Measurements from ENCODE around the gene NABP1.

DNA sequence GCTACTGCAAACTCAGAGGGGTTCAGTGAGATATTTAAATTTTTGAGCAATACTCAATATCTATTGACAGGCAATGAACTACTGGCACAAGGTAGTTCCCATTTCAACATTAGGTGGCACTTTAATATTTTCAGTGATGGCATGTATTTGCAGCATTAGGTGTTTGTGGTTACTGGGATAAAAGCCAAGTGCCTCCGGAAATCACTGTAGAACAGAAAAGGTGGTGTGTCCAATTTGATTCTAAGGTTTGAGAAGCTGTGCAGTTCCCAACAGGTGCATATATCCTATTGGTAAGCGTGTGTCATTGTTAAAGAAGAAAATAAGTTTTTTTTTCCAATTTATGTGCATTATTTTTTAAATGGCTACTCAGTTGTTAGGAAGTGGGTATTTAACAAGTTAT is 41.3 kb downstream of the NABP1 start:
- TF ChIP-seq, protein P1, sequence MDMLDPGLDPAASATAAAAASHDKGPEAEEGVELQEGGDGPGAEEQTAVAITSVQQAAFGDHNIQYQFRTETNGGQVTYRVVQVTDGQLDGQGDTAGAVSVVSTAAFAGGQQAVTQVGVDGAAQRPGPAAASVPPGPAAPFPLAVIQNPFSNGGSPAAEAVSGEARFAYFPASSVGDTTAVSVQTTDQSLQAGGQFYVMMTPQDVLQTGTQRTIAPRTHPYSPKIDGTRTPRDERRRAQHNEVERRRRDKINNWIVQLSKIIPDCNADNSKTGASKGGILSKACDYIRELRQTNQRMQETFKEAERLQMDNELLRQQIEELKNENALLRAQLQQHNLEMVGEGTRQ (IDR thresholded peaks at IDR 0.05; ENCODE audit: borderline replicate concordance, low read depth, low read length) = no peak
- TF ChIP-seq, protein P2, sequence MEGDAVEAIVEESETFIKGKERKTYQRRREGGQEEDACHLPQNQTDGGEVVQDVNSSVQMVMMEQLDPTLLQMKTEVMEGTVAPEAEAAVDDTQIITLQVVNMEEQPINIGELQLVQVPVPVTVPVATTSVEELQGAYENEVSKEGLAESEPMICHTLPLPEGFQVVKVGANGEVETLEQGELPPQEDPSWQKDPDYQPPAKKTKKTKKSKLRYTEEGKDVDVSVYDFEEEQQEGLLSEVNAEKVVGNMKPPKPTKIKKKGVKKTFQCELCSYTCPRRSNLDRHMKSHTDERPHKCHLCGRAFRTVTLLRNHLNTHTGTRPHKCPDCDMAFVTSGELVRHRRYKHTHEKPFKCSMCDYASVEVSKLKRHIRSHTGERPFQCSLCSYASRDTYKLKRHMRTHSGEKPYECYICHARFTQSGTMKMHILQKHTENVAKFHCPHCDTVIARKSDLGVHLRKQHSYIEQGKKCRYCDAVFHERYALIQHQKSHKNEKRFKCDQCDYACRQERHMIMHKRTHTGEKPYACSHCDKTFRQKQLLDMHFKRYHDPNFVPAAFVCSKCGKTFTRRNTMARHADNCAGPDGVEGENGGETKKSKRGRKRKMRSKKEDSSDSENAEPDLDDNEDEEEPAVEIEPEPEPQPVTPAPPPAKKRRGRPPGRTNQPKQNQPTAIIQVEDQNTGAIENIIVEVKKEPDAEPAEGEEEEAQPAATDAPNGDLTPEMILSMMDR (IDR thresholded peaks at IDR 0.05) = no peak
- TF ChIP-seq RXRA (IDR thresholded peaks at IDR 0.05; ENCODE audit: borderline replicate concordance, low read depth) = no peak
